ENCODE data around the gene NPRL2. TPM values are rescaled to one million over a fixed set of nuclear protein-coding genes. Genes with fewer than 3 reads are reported as not detected.

NPRL2 gene
- total RNA-seq, 1 donor from 2014 or later: 15.7 TPM

- Histone ChIP-seq H3K4me1 (ENCODE audit: control insufficient read depth in 3 of 3, insufficient read depth in 3 of 3, low read length in 3 of 3) (no peaks in the 10 kb centered on the region), H3K9me3 (ENCODE audit: control insufficient read depth in 3 of 3, low read length in 3 of 3) (no peaks in the 10 kb centered on the region), H3K4me3 (ENCODE audit: low read length in 3 of 3) (no peak overlapping the region), H3K27me3 (ENCODE audit: control insufficient read depth in 3 of 3, insufficient read depth in 3 of 3, low read length in 3 of 3) (peaks cover 0 to 9% (median 3%) of the 10 kb centered on the region in 3 donors), H3K36me3 (ENCODE audit: control insufficient read depth in 3 of 3, insufficient read depth in 3 of 3, low read length in 3 of 3) (no peaks in the 10 kb centered on the region), H3K9ac (ENCODE audit: low read depth in 1 of 3, low read length in 3 of 3) (no peak overlapping the region), H3K27ac (ENCODE audit: low read depth, low read length) (no peak overlapping the region)
Observed at GRCh38 chr3:50374363-50375257, 24.0 kb upstream of the NPRL2 start.

GRCh38 chr3:50373146-50374051, 22.8 kb upstream of the NPRL2 start:
- no peaks in the 10 kb centered on the region for H3K4me1 ChIP-seq (ENCODE audit: control insufficient read depth in 3 of 3, insufficient read depth in 3 of 3, low read length in 3 of 3)
- no peaks in the 10 kb centered on the region for H3K9me3 ChIP-seq (ENCODE audit: control insufficient read depth in 3 of 3, low read length in 3 of 3)
- no peak overlapping the region for H3K4me3 ChIP-seq (ENCODE audit: low read length in 3 of 3)

GRCh38 chr3:50372349-50372748, 21.8 kb upstream of the NPRL2 start:
- H3K9ac ChIP-seq (ENCODE audit: low read depth in 1 of 3, low read length in 3 of 3): peak overlapping the region in 1 of 3 donors; percentile 6
- H3K4me1 ChIP-seq (ENCODE audit: control insufficient read depth in 3 of 3, insufficient read depth in 3 of 3, low read length in 3 of 3): no peaks in the 10 kb centered on the region
- no peak overlapping the region for H3K4me3 ChIP-seq (ENCODE audit: low read length in 3 of 3)

More at GRCh38 chr3:50373146-50374051, 22.8 kb upstream of the NPRL2 start:
- no peaks in the 10 kb centered on the region for H3K36me3 ChIP-seq (ENCODE audit: control insufficient read depth in 3 of 3, insufficient read depth in 3 of 3, low read length in 3 of 3)
- H3K27me3 ChIP-seq (ENCODE audit: control insufficient read depth in 3 of 3, insufficient read depth in 3 of 3, low read length in 3 of 3): peaks cover 0 to 9% (median 8%) of the 10 kb centered on the region in 3 donors
- no peak overlapping the region for H3K27ac ChIP-seq (ENCODE audit: low read depth, low read length)
- no peak overlapping the region for H3K9ac ChIP-seq (ENCODE audit: low read depth in 1 of 3, low read length in 3 of 3)

GRCh38 chr3:50371133-50371685, 20.6 kb upstream of the NPRL2 start:
- Histone ChIP-seq H3K4me3 (ENCODE audit: low read length in 3 of 3) (no peak overlapping the region), H3K9me3 (ENCODE audit: control insufficient read depth in 3 of 3, low read length in 3 of 3) (no peaks in the 10 kb centered on the region), H3K27ac (ENCODE audit: low read depth, low read length) (no peak overlapping the region), H3K4me1 (ENCODE audit: control insufficient read depth in 3 of 3, insufficient read depth in 3 of 3, low read length in 3 of 3) (no peaks in the 10 kb centered on the region), H3K9ac (ENCODE audit: low read depth in 1 of 3, low read length in 3 of 3) (no peak overlapping the region), H3K36me3 (ENCODE audit: control insufficient read depth in 3 of 3, insufficient read depth in 3 of 3, low read length in 3 of 3) (no peaks in the 10 kb centered on the region), H3K27me3 (ENCODE audit: control insufficient read depth in 3 of 3, insufficient read depth in 3 of 3, low read length in 3 of 3) (peaks cover 0 to 9% (median 8%) of the 10 kb centered on the region in 3 donors)

More at GRCh38 chr3:50372349-50372748, 21.8 kb upstream of the NPRL2 start:
- Histone ChIP-seq H3K9me3 (ENCODE audit: control insufficient read depth in 3 of 3, low read length in 3 of 3) (no peaks in the 10 kb centered on the region), H3K36me3 (ENCODE audit: control insufficient read depth in 3 of 3, insufficient read depth in 3 of 3, low read length in 3 of 3) (no peaks in the 10 kb centered on the region), H3K27ac (ENCODE audit: low read depth, low read length) (no peak overlapping the region), H3K27me3 (ENCODE audit: control insufficient read depth in 3 of 3, insufficient read depth in 3 of 3, low read length in 3 of 3) (peaks cover 0 to 9% (median 8%) of the 10 kb centered on the region in 3 donors)

GRCh38 chr3:50370594-50370993, 20.0 kb upstream of the NPRL2 start:
- Histone ChIP-seq H3K9me3 (ENCODE audit: control insufficient read depth in 3 of 3, low read length in 3 of 3) (no peaks in the 10 kb centered on the region), H3K27me3 (ENCODE audit: control insufficient read depth in 3 of 3, insufficient read depth in 3 of 3, low read length in 3 of 3) (peaks cover 0 to 9% (median 8%) of the 10 kb centered on the region in 3 donors), H3K9ac (ENCODE audit: low read depth in 1 of 3, low read length in 3 of 3) (no peak overlapping the region), H3K36me3 (ENCODE audit: control insufficient read depth in 3 of 3, insufficient read depth in 3 of 3, low read length in 3 of 3) (no peaks in the 10 kb centered on the region), H3K4me3 (ENCODE audit: low read length in 3 of 3) (no peak overlapping the region), H3K4me1 (ENCODE audit: control insufficient read depth in 3 of 3, insufficient read depth in 3 of 3, low read length in 3 of 3) (peaks cover 0 to 3% (median under 1%) of the 10 kb centered on the region in 3 donors), H3K27ac (ENCODE audit: low read depth, low read length) (no peak overlapping the region)

GRCh38 chr3:50369012-50369670, 18.6 kb upstream of the NPRL2 start:
- H3K9ac ChIP-seq (ENCODE audit: low read depth in 1 of 3, low read length in 3 of 3): no peak overlapping the region
- peaks cover 0 to 9% (median 8%) of the 10 kb centered on the region in 3 donors for H3K27me3 ChIP-seq (ENCODE audit: control insufficient read depth in 3 of 3, insufficient read depth in 3 of 3, low read length in 3 of 3)
- H3K9me3 ChIP-seq (ENCODE audit: control insufficient read depth in 3 of 3, low read length in 3 of 3): no peaks in the 10 kb centered on the region
- no peaks in the 10 kb centered on the region for H3K36me3 ChIP-seq (ENCODE audit: control insufficient read depth in 3 of 3, insufficient read depth in 3 of 3, low read length in 3 of 3)
- peaks cover 0 to 14% (median 11%) of the 10 kb centered on the region in 3 donors for H3K4me1 ChIP-seq (ENCODE audit: control insufficient read depth in 3 of 3, insufficient read depth in 3 of 3, low read length in 3 of 3)
- no peak overlapping the region for H3K4me3 ChIP-seq (ENCODE audit: low read length in 3 of 3)
- no peak overlapping the region for H3K27ac ChIP-seq (ENCODE audit: low read depth, low read length)

GRCh38 chr3:50365842-50366220, 15.3 kb upstream of the NPRL2 start:
- no peaks in the 10 kb centered on the region for H3K36me3 ChIP-seq (ENCODE audit: control insufficient read depth in 3 of 3, insufficient read depth in 3 of 3, low read length in 3 of 3)
- no peak overlapping the region for H3K9ac ChIP-seq (ENCODE audit: low read depth in 1 of 3, low read length in 3 of 3)
- H3K4me3 ChIP-seq (ENCODE audit: low read length in 3 of 3): peak overlapping the region in 1 of 3 donors; percentile 51
- H3K4me1 ChIP-seq (ENCODE audit: control insufficient read depth in 3 of 3, insufficient read depth in 3 of 3, low read length in 3 of 3): peaks cover 0 to 15% (median 11%) of the 10 kb centered on the region in 3 donors
- H3K27ac ChIP-seq (ENCODE audit: low read depth, low read length): no peak overlapping the region
- no peaks in the 10 kb centered on the region for H3K9me3 ChIP-seq (ENCODE audit: control insufficient read depth in 3 of 3, low read length in 3 of 3)
- peaks cover 0 to 4% (median under 1%) of the 10 kb centered on the region in 3 donors for H3K27me3 ChIP-seq (ENCODE audit: control insufficient read depth in 3 of 3, insufficient read depth in 3 of 3, low read length in 3 of 3)

- no peaks in the 10 kb centered on the region for H3K36me3 ChIP-seq (ENCODE audit: control insufficient read depth in 3 of 3, insufficient read depth in 3 of 3, low read length in 3 of 3)
- H3K9ac ChIP-seq (ENCODE audit: low read depth in 1 of 3, low read length in 3 of 3): no peak overlapping the region
- H3K4me1 ChIP-seq (ENCODE audit: control insufficient read depth in 3 of 3, insufficient read depth in 3 of 3, low read length in 3 of 3): peaks cover 0 to 15% (median 11%) of the 10 kb centered on the region in 3 donors
- H3K27ac ChIP-seq (ENCODE audit: low read depth, low read length): no peak overlapping the region
- peaks cover 0 to 4% (median 0%) of the 10 kb centered on the region in 3 donors for H3K27me3 ChIP-seq (ENCODE audit: control insufficient read depth in 3 of 3, insufficient read depth in 3 of 3, low read length in 3 of 3)
- no peaks in the 10 kb centered on the region for H3K9me3 ChIP-seq (ENCODE audit: control insufficient read depth in 3 of 3, low read length in 3 of 3)
- peak overlapping the region; percentile 51 to 63 (median 59) for H3K4me3 ChIP-seq (ENCODE audit: low read length in 3 of 3)
Observed at GRCh38 chr3:50365080-50365841, 14.7 kb upstream of the NPRL2 start.

Measured in skeletal muscle tissue (tissue), 4 donors.